Measurements from ENCODE around the gene RELCH.

The RELCH gene

DNA sequence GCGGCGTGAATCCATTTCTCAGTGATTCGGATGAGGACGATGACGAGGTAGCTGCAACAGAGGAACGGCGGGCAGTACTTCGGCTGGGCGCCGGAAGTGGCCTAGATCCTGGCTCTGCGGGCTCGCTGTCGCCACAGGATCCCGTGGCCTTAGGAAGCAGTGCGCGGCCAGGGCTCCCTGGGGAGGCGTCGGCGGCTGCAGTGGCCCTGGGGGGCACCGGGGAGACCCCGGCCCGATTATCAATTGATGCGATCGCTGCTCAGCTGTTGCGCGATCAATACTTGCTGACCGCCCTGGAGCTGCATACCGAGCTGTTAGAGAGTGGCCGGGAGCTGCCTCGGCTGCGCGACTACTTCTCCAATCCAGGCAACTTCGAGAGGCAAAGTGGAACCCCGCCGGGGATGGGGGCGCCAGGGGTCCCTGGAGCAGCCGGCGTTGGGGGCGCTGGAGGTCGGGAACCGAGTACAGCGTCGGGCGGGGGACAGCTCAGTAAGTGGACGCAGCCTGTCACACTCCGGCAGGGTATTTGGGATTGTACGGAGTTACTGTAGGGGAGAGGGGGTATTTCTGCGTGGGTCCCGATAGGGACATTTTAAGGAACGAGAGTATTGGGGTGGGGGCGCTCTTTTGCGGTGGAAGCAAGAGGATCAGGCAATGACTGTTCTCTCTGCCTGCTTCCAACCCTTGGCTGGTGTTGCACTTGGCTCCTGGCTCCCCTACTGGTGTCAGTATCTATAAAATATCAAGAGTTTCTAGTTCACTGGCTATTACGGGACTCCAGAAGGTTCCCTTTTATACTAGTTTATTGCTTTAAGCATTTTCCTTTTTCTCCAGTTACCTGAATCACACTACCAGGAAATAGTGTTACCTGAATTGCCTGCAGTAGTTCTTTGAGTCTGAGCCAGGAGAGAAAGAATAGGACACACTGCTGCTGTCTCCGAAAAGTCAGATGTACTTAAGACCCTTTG lies 772 bp downstream of the RELCH start:
- peak overlapping the region; percentile 75 for H3K27ac ChIP-seq
- DNase-seq (ENCODE audit: low read depth, low spot score): no peak

- H3K27ac ChIP-seq: no peak overlapping the region
- no peak for DNase-seq (ENCODE audit: low read depth, low spot score)
These were observed 2.2 kb downstream of the RELCH start for GRCh38 chr18:62189208-62189607.

DNA sequence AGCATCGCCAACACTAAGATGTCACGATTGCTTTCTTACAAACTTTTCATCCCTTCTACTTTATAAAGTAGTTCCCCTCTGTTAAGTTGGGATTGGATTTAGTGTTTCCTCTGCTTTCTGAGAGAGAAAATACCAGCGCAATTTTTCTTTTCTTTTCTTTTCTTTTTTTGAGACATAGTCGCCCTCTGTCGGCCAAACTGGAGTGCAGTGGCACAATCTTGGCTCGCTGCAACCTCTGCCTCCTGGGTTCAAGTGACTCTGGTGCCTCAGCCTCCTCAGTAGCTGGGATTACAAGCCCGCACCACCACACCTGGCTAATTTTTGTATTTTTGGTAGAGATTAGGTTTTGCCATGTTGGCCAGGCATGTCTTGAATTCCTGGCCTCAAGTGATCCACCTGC lies 9.0 kb downstream of the RELCH start:
- DNase-seq (ENCODE audit: low read depth, low spot score): no peak
- no peak overlapping the region for H3K27ac ChIP-seq

DNA sequence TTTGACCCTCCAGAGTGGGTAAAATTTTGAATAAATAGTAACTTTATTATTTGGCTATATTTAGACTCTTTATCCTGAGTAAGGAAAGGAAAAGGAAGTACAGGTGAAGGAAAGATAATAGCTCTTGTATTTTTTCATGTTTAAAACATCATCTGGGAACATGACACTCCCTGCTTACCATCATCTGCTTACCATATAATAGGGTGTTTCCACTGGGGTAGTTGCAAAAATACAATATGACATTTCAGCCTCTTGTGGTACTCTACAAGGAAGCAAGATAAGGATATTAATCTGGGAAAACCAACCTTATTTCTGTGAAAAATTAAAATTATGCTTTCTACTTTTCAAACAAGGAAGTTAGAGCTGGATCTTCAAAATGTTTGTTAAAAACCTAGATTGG lies 9.9 kb downstream of the RELCH start:
- peak overlapping the region; percentile 64 for H3K27ac ChIP-seq
- DNase-seq (ENCODE audit: low read depth, low spot score): no peak

DNA sequence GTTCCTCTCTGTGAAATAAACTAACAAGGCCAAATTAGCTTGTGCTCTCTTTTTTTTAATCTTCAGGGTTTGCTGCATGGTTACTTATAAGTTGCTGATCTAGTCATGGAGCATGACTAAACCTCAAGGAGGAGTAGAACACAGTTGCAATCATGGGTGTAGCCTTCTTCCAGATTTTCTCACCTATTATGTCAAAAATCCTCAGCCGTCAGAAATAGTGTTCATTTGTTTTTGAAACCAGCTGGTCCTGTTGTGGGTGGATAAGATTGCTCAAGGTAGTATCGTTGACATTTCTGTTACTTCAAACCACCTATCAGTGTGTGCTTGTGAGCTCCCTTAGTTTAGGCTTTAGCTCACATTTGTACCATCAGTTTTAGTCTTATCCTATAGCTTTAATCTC lies 11.2 kb downstream of the RELCH start:
- peak; percentile 68 for DNase-seq (ENCODE audit: low read depth, low spot score)
- H3K27ac ChIP-seq: peak overlapping the region; percentile 64

DNA sequence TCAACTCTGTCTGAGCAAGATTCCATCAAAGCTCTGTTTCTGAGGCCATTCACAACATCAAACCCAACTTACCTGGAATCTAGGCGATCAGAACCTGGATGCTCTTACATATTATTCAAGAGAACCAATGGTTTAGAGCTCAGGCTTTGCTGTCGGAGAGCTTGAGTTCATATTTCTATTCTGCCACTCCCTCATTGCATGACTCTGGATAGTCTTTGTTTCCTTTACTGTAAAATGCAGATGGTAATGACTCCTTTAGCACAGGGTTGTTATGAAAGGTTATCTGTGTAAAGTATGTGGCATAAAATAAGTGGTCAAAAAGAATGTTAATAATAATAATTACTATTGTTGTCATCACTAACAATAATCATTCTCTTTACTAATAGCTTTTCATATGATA lies 12.6 kb downstream of the RELCH start:
- H3K27ac ChIP-seq: peak overlapping the region; percentile 64
- DNase-seq (ENCODE audit: low read depth, low spot score): no peak

DNA sequence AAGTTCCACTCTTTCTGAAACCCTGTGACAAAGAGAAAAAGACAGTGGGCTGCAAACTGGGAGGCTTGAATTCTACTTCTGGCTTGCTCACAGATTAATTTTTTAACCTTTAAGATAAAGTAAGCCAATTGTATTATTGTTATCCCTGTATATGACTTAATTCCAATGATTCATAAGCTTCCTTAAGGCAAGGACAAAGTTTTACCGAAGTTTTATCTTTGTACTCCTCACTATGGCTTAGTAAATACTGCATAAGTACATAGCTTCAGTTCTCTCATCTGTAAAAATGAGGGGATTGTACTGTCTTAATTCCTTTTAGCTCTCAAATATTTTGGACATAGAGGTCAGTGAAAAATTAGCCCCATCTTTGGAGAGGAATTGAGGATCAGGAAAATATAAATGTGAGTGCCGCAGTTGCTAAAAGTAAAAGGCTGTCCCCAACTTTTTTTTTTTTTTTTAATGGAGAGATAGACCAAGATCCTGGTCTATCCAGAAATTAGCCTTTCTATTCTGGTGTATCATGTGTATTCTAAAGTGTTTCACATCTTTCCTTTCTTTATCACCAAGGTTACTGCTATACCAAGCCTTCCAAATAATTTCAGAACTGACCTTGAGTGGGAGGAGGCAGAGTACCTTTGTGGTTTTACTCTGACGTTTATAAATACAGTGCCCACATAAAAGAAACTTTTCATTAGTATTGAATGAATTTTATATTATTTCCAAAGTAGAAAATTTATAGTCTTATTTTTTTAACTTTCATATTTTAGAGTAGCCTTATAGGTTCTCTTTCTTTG lies 13.3 kb downstream of the RELCH start:
- no peak for DNase-seq (ENCODE audit: low read depth, low spot score)
- peak overlapping the region; percentile 64 for H3K27ac ChIP-seq

GRCh38 chr18:62201870-62202269 lies 14.8 kb downstream of the RELCH start:
- H3K27ac ChIP-seq: peak overlapping the region; percentile 64
- DNase-seq (ENCODE audit: low read depth, low spot score): no peak

DNA sequence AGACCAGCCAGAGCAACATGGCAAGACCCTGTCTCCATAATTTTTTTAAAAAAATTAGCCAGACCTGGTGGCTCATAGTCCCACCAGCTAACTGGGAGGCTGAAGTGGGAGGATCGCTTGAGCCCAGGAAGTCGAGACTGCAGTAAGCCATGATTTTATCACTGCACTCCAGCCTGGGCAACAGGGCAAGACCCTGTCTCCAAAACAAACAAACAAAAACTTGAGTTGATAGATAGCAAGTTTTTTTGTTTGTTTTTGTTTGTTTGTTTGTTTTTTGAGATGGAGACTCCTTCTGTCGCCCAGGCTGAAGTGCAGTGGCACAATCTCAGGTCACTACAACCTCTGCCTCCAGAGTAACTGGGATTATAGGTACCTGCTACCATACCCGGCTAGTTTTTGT lies 18.8 kb downstream of the RELCH start:
- no peak for DNase-seq (ENCODE audit: low read depth, low spot score)
- no peak overlapping the region for H3K27ac ChIP-seq

DNA sequence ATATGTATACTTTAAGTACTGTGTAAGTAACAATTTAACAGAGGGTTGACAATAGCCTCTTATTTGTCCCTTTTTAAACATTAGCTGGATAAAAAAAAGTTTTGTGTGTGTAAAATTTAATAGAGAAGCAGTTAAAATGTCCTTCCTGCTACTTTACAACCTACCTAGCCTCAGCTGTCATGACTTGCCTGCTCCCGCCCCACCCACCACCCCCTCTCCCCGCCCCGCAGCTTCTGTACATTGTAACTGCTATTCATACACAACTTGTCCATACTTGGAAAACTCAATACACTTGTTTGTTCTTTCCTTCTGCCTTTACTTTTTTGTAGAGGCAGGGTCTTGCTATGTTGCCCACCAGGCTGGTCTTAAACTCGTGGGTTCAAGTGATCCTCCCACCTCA lies 19.5 kb downstream of the RELCH start:
- DNase-seq (ENCODE audit: low read depth, low spot score): no peak
- H3K27ac ChIP-seq: no peak overlapping the region

GRCh38 chr18:62209046-62209445 lies 22.0 kb downstream of the RELCH start:
- no peak for DNase-seq (ENCODE audit: low read depth, low spot score)
- no peak overlapping the region for H3K27ac ChIP-seq

DNA sequence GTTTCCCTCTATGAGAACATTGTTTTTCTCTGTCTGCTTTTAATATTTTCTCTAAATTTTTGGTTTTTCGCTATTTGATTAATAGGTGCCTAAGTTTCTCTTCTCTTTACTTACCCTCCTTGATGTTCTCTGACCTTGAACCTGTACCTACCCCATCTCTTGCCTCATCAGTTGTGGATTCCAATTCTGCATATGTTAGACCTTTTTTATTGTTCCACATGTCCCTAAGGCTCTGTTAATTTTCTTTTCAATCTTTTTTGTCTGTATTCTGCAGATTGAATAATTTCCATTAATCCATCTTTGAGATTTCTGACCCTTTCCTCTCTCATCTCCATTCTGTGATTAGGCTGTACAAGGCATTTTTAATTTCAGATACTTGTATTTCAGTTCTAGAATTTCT lies 23.1 kb downstream of the RELCH start:
- H3K27ac ChIP-seq: no peak overlapping the region
- DNase-seq (ENCODE audit: low read depth, low spot score): no peak

- no peak for DNase-seq (ENCODE audit: low read depth, low spot score)
- H3K27ac ChIP-seq: no peak overlapping the region
These were observed 24.3 kb downstream of the RELCH start for GRCh38 chr18:62211325-62211828.

- H3K27ac ChIP-seq: no peak overlapping the region
- DNase-seq (ENCODE audit: low read depth, low spot score): no peak
These were observed 27.7 kb downstream of the RELCH start for GRCh38 chr18:62214790-62215189.

DNA sequence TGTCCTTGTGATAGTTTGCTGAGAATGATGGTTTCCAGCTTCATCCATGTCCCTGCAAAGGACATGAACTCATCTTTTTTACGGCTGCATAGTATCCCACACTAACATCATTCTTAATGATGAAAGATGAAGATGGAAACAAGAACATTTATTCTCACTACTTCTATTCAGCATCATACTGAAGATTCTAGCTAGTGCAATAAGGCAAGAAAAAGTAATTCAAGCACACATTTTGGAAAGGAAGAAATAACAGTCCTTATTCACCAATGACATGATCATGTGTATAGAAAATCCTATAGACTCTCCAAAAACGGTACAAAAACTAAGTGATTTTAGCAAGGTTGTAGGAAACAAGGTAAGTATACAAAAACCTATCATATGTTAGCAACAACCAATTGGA lies 37.2 kb downstream of the RELCH start:
- DNase-seq (ENCODE audit: low read depth, low spot score): no peak
- H3K27ac ChIP-seq: no peak overlapping the region

- DNase-seq (ENCODE audit: low read depth, low spot score): no peak
These were observed 39.0 kb downstream of the RELCH start for GRCh38 chr18:62226047-62226446.

DNA sequence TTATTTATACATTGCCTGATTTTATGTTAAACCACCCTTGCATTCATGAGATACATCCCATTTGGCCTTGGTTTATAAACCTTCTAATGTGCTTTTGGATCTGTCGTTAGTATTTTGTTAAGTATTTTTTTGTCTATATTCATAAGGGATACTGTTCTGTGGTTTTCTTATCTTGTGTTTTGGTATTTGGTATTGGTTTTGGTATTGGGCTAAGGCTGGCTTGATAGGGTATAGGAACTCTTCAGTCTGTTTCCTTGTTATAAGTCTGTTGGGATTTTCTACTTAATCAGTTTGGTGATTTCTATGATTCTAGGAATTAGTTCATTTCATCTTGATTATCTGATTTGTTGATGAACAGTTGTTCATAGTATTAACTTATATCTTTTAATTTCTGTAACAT lies 49.2 kb downstream of the RELCH start:
- no peak overlapping the region for H3K27ac ChIP-seq
- DNase-seq (ENCODE audit: low read depth, low spot score): no peak

More at GRCh38 chr18:62226047-62226446, 39.0 kb downstream of the RELCH start:
- no peak overlapping the region for H3K27ac ChIP-seq

DNA sequence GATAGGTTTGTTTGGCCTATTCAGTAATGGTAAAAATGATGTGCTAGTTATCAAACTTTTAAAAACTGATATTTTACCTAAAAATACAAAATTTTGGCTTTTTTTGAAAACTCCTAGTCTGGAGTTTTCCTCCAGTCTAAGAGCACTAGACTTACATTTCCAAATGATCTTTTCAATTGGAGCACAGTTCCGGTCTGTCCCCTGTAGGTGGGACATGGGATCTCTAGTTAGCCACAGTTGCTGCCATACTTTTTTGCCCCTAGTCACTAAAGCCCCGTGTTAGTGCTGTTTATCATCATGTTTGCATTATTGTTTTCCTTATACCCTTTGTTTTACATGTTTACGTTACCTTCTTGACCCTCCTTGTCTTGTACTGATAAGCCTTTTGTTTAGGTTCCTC lies 52.4 kb downstream of the RELCH start:
- no peak overlapping the region for H3K27ac ChIP-seq
- DNase-seq (ENCODE audit: low read depth, low spot score): no peak

DNA sequence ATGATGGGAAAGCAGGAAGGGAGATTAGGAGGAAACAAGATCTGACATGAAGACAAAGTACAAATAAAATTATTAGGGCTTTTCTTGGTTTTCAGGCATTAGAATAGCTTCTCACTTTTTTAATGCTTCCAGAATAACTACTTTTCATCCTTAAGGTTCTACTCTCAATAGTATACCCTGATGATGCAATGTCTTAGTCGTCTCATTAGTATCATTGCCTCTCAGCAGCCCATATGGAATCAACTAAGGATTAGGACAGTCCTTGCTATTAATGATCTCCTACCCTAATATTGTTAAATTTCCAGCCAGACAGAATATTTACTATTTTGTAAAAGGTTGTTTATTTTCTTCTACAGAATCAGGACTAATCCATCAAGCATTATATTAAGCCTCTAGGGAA lies 55.9 kb downstream of the RELCH start:
- DNase-seq (ENCODE audit: low read depth, low spot score): no peak
- H3K27ac ChIP-seq: no peak overlapping the region

DNA sequence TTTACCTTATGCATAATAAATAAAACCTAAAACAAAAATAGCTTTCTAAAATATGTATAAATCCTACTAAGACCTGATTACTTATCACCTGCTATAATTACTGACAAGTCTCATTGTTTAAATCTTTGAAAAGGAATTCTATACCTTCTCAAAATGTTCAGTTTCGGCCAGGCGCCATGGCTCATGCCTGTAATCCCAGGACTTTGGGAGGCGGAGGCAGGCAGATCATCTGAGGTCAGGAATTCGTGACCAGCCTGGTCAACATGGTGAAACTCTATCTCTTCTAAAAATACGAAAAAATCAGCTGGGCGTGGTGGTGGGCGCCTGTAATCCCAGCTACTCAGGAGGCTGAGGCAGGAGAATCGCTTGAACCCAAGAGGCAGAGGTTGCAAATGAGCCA lies 58.1 kb downstream of the RELCH start:
- H3K27ac ChIP-seq: no peak overlapping the region
- DNase-seq (ENCODE audit: low read depth, low spot score): no peak

- no peak for DNase-seq (ENCODE audit: low read depth, low spot score)
- H3K27ac ChIP-seq: no peak overlapping the region
These were observed 58.6 kb downstream of the RELCH start for GRCh38 chr18:62245699-62246098.
